GM12864 (cell line): ENCODE data around the gene DDR1.

Source experiments
- DNase-seq: peaks from one replicate; pipeline ENCODE4 v3.0.0-alpha.2; 2011; ENCODE audit warnings: low read depth
- H3K4me3 ChIP-seq: 2 replicates; pipeline ENCODE4 v1.5.1; 2011; ENCODE audit warnings: mild to moderate bottlenecking, low read depth, low read length, control low read depth
- TF ChIP-seq, protein P1 (sequence below): IDR thresholded peaks from 2 replicates; pipeline ENCODE4 v1.5.1; 2011; ENCODE audit warnings: low read depth, mild to moderate bottlenecking, moderate library complexity, low read length, control low read depth, inconsistent platforms; ENCODE audit errors: missing control alignments

DDR1 gene

DNA sequence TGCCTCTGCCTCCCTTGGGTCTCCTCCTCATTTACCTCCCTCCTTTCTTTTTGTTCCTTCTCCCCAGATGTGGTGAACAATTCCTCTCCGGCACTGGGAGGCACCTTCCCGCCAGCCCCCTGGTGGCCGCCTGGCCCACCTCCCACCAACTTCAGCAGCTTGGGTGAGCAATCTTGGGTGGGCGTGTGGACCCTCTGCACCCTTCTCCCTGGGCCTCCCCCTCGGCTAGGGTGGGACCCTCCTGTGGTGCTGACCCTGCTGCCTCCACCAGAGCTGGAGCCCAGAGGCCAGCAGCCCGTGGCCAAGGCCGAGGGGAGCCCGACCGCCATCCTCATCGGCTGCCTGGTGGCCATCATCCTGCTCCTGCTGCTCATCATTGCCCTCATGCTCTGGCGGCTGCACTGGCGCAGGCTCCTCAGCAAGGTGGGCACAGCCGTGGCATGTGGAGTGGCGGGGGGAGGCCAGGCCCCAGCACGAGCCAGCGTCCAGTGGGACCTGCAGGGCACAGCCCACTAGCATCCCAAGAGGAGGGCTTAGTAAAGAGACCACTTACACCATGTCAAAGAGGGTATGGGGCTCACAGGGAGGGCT, 8.8 kb downstream of the DDR1 start:
- TF ChIP-seq, protein P1, sequence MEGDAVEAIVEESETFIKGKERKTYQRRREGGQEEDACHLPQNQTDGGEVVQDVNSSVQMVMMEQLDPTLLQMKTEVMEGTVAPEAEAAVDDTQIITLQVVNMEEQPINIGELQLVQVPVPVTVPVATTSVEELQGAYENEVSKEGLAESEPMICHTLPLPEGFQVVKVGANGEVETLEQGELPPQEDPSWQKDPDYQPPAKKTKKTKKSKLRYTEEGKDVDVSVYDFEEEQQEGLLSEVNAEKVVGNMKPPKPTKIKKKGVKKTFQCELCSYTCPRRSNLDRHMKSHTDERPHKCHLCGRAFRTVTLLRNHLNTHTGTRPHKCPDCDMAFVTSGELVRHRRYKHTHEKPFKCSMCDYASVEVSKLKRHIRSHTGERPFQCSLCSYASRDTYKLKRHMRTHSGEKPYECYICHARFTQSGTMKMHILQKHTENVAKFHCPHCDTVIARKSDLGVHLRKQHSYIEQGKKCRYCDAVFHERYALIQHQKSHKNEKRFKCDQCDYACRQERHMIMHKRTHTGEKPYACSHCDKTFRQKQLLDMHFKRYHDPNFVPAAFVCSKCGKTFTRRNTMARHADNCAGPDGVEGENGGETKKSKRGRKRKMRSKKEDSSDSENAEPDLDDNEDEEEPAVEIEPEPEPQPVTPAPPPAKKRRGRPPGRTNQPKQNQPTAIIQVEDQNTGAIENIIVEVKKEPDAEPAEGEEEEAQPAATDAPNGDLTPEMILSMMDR = peak; percentile 18
- DNase-seq = no peak
- H3K4me3 ChIP-seq = no peak overlapping the region

DNA sequence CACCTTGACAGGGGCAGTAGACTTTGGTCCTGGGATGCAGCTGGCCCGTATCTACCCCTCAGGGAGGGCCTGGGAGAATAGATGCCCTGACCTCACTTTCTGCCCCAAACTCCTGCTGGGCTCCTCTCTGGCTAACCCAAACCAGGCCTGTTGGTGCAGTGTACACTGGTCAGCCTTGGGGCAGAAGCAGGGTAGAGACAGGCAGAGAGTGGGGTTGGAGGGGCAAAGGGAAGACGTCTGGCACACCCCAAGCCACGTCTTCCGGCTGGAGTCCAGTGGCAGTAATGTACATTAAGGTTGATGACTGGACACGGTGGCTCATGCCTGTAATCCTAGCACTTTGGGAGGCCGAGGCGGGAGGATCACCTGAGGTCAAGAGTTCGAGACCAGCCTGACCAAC, 9.3 kb downstream of the DDR1 start:
- TF ChIP-seq, protein P1 = no peak
- H3K4me3 ChIP-seq = no peak overlapping the region
- no peak for DNase-seq

DNA sequence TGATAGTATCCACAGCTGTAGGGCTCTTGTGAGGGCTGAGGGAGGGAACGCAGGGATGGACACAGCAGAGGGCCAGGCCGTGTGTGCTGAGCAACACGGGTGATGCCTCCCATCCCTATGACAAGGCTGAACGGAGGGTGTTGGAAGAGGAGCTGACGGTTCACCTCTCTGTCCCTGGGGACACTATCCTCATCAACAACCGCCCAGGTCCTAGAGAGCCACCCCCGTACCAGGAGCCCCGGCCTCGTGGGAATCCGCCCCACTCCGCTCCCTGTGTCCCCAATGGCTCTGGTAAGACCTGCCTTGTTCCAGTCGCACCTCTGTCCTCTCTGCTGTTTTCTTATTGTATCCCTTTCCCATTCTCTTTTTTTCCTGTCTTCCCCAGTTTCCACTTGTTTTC, 10.1 kb downstream of the DDR1 start:
- no peak overlapping the region for H3K4me3 ChIP-seq
- DNase-seq = no peak
- TF ChIP-seq, protein P1 = no peak

DNA sequence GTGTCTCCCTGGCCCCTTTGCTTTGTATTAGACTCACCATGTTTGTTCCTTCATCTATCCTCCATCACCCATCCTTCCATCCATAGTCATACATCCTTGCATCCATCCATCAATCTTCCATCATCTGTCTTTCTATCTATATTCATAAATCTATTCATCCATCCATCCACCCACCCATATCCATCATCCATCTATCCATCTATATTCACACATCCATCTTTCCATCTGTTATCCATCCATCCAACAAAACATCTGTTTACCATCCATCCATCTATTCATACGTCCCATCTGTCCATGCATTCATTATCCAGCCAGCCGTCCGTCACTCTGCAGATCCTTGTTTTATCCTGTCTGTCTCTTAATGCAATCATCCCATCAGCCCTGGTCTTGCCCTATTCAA, 10.6 kb downstream of the DDR1 start:
- H3K4me3 ChIP-seq = no peak overlapping the region
- TF ChIP-seq, protein P1 = no peak
- no peak for DNase-seq

DNA sequence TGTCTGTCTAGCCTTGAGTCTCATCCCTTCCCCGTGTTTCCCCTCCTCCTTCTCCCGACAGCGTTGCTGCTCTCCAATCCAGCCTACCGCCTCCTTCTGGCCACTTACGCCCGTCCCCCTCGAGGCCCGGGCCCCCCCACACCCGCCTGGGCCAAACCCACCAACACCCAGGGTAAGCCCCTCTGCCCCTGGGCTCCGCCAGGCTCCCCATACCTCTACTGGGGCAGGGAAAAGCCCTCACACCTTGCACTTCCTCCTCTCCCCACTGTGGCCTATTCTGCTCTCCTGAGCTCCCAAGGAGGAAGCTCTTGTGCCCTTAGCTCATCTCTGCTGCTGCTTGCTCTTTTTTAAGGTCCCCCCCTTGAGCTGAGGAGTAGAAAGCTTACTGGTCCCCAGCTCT, 11.0 kb downstream of the DDR1 start:
- no peak overlapping the region for H3K4me3 ChIP-seq
- no peak for DNase-seq
- TF ChIP-seq, protein P1 = no peak

DNA sequence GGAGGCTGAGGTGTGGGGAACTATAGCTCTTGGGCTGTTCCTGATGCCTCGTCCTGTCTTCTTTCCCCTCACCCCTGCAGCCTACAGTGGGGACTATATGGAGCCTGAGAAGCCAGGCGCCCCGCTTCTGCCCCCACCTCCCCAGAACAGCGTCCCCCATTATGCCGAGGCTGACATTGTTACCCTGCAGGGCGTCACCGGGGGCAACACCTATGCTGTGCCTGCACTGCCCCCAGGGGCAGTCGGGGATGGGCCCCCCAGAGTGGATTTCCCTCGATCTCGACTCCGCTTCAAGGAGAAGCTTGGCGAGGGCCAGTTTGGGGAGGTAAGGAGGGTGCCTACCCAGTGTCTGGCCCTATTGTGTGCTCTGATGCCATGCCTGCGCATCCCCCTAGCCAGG, 12.2 kb downstream of the DDR1 start:
- DNase-seq = no peak
- TF ChIP-seq, protein P1 = no peak
- H3K4me3 ChIP-seq = no peak overlapping the region

DNA sequence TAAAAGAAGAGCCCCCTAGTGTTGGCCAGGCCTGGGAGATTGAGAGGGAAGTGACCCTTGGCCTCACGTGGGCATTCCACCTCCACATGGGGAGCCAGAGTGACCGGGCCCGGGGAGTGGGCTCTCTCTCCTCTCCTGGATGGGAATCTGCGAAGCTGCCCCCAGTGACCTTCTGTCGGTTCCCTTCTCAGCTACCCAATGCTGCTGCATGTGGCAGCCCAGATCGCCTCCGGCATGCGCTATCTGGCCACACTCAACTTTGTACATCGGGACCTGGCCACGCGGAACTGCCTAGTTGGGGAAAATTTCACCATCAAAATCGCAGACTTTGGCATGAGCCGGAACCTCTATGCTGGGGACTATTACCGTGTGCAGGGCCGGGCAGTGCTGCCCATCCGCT, 13.6 kb downstream of the DDR1 start:
- TF ChIP-seq, protein P1 = no peak
- no peak for DNase-seq
- H3K4me3 ChIP-seq = no peak overlapping the region
